GM18951 (cell line): ENCODE measurements around the gene NUDT6.

ENCODE experiments used
- POLR2A ChIP-seq: IDR thresholded peaks from 4 replicates; pipeline ENCODE4 v1.6.1; 2011; ENCODE audit warnings: mild to moderate bottlenecking; ENCODE audit not compliant: insufficient read length, insufficient read depth; ENCODE audit errors: extremely low read depth
- in situ Hi-C: fragments of 300-500 bp; cut with MboI; formaldehyde crosslinking; loops from one replicate; pipeline ENCODE4 v1.12.0; 2022; ENCODE audit warnings: low sequenced_read_pairs, mixed read lengths, inconsistent platforms; ENCODE audit not compliant: unreplicated experiment

The NUDT6 gene

GRCh38 chr4:122932763-122933162, 10.4 kb upstream of the NUDT6 start:
- in situ Hi-C loops = no loop called here
- TF ChIP-seq POLR2A = no peak

- TF ChIP-seq POLR2A = no peak
- in situ Hi-C loops = no loop called here
Observed at GRCh38 chr4:122930862-122931261, 8.5 kb upstream of the NUDT6 start.

GRCh38 chr4:122928930-122929329, 6.5 kb upstream of the NUDT6 start:
- in situ Hi-C loops = no loop called here
- no peak for TF ChIP-seq POLR2A

- in situ Hi-C loops = loop anchor here (25.0 kb wide), 1 partner anchor 311 kb away; the partner anchor contains the start of gene IL21
- peak; percentile 51 for TF ChIP-seq POLR2A
Observed at GRCh38 chr4:122922877-122923511, 597 bp upstream of the NUDT6 start.

GRCh38 chr4:122921300-122921699, 1.1 kb downstream of the NUDT6 start:
- in situ Hi-C loops = loop anchor here (25.0 kb wide), 1 partner anchor 309 kb away; the partner anchor contains the start of gene IL21
- no peak for TF ChIP-seq POLR2A

- in situ Hi-C loops = loop anchor here (25.0 kb wide), 1 partner anchor 308 kb away; the partner anchor contains the start of gene IL21
- TF ChIP-seq POLR2A = no peak
Observed at GRCh38 chr4:122920473-122920872, 1.9 kb downstream of the NUDT6 start.

GRCh38 chr4:122917731-122918130, 4.7 kb downstream of the NUDT6 start:
- in situ Hi-C loops = loop anchor here (25.0 kb wide), 1 partner anchor 305 kb away; the partner anchor contains the start of gene IL21

GRCh38 chr4:122914938-122915337, 7.5 kb downstream of the NUDT6 start:
- TF ChIP-seq POLR2A = no peak
- in situ Hi-C loops = loop anchor here (5.0 to 25.0 kb wide), 2 partner anchors 158 to 303 kb away; partner anchors contain the start of gene IL21

More at GRCh38 chr4:122917731-122918130, 4.7 kb downstream of the NUDT6 start:
- no peak for TF ChIP-seq POLR2A

GRCh38 chr4:122914292-122914904, 8.0 kb downstream of the NUDT6 start:
- no peak for TF ChIP-seq POLR2A
- in situ Hi-C loops = loop anchor here (5.0 to 25.0 kb wide), 2 partner anchors 157 to 302 kb away; partner anchors contain the start of gene IL21

- TF ChIP-seq POLR2A = no peak
- in situ Hi-C loops = loop anchor here (5.0 to 25.0 kb wide), 2 partner anchors 156 to 301 kb away; partner anchors contain the start of gene IL21
Observed at GRCh38 chr4:122912810-122913575, 9.4 kb downstream of the NUDT6 start.

- in situ Hi-C loops = loop anchor here (5.0 to 25.0 kb wide), 2 partner anchors 154 to 299 kb away; partner anchors contain the start of gene IL21
- no peak for TF ChIP-seq POLR2A
Observed at GRCh38 chr4:122911588-122911987, 10.8 kb downstream of the NUDT6 start.

- in situ Hi-C loops = loop anchor here (5.0 to 25.0 kb wide), 2 partner anchors 152 to 297 kb away; partner anchors contain the start of gene IL21
- no peak for TF ChIP-seq POLR2A
Observed at GRCh38 chr4:122909683-122910082, 12.7 kb downstream of the NUDT6 start.

- no peak for TF ChIP-seq POLR2A
Observed at GRCh38 chr4:122908223-122908622, 14.2 kb downstream of the NUDT6 start.

More at GRCh38 chr4:122908223-122908622, 14.2 kb downstream of the NUDT6 start:
- in situ Hi-C loops = loop anchor here (25.0 kb wide), 1 partner anchor 296 kb away; the partner anchor contains the start of gene IL21
